ENCODE measurements around the gene CD44. TPM values are rescaled to one million over a fixed set of nuclear protein-coding genes. Genes with fewer than 3 reads are reported as not detected.

The CD44 gene
- total RNA-seq, 1 donor from 2014 or later = 613 TPM

DNA sequence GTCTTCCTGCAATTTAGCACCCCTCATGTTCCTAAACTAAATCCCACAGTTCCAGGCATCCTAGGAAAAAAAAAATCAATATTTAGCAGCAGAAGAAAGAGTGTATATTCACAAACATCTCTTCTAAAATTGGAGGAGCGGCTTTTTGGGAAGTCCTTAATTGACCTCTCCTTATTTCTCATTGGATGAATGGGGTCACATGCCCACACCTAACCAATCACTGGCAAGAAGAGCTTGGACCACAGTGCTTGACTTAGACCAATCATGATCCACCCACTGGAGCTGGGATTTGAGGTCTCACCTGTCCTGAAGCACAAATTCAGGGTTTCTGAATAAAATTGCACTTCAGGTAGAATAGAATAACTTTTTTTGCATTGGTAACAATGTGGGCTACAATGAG is 16.0 kb downstream of the CD44 start:
- DNase-seq (no peak), ATAC-seq (no peak)
- Histone ChIP-seq H3K36me3 (no peaks in the 10 kb centered on the region), H3K4me3 (no peak overlapping the region), H3K9me3 (no peaks in the 10 kb centered on the region), H3K4me1 (peaks cover 97% of the 10 kb centered on the region), H3K27ac (no peak overlapping the region), H3K27me3 (ENCODE audit: low read depth) (no peaks in the 10 kb centered on the region)
- TF ChIP-seq CTCF (IDR thresholded peaks at IDR 0.05) = no peak
- intact Hi-C loops (cut with DNase I) = no loop called here

- ATAC-seq (no peak), DNase-seq (no peak)
- H3K9me3 ChIP-seq = no peaks in the 10 kb centered on the region
- H3K4me3 ChIP-seq = no peak overlapping the region
- H3K36me3 ChIP-seq = no peaks in the 10 kb centered on the region
- no peak overlapping the region for H3K27ac ChIP-seq
- no peak for TF ChIP-seq CTCF (IDR thresholded peaks at IDR 0.05)
- no peaks in the 10 kb centered on the region for H3K27me3 ChIP-seq (ENCODE audit: low read depth)
- peaks cover 97% of the 10 kb centered on the region for H3K4me1 ChIP-seq
- intact Hi-C loops (cut with DNase I) = no loop called here
Observed at GRCh38 chr11:35155677-35156076, 16.7 kb downstream of the CD44 start.

GRCh38 chr11:35157814-35158700 is 19.1 kb downstream of the CD44 start:
- Histone ChIP-seq H3K36me3 (no peaks in the 10 kb centered on the region), H3K9me3 (no peaks in the 10 kb centered on the region), H3K4me1 (peaks cover 97% of the 10 kb centered on the region), H3K4me3 (no peak overlapping the region), H3K27ac (peak overlapping the region; percentile 73), H3K27me3 (ENCODE audit: low read depth) (no peaks in the 10 kb centered on the region)
- DNase-seq = no peak
- ATAC-seq = peak; percentile 44 to 66
- TF ChIP-seq CTCF (IDR thresholded peaks at IDR 0.05) = no peak
- intact Hi-C loops (cut with DNase I) = no loop called here

GRCh38 chr11:35158701-35159510 is 19.9 kb downstream of the CD44 start:
- no peak for TF ChIP-seq CTCF (IDR thresholded peaks at IDR 0.05)
- Histone ChIP-seq H3K4me3 (no peak overlapping the region), H3K27me3 (ENCODE audit: low read depth) (no peaks in the 10 kb centered on the region), H3K9me3 (no peaks in the 10 kb centered on the region), H3K27ac (peak overlapping the region; percentile 73), H3K4me1 (peaks cover 97% of the 10 kb centered on the region), H3K36me3 (no peaks in the 10 kb centered on the region)
- ATAC-seq (peak; percentile 64 to 73), DNase-seq (no peak)
- intact Hi-C loops (cut with DNase I) = no loop called here

- DNase-seq = no peak
- H3K4me3 ChIP-seq = no peak overlapping the region
- H3K36me3 ChIP-seq = no peaks in the 10 kb centered on the region
- H3K27me3 ChIP-seq (ENCODE audit: low read depth) = no peaks in the 10 kb centered on the region
- H3K27ac ChIP-seq = peak overlapping the region; percentile 73
- intact Hi-C loops (cut with DNase I) = no loop called here
- no peak for ATAC-seq
- peaks cover 100% of the 10 kb centered on the region for H3K4me1 ChIP-seq
- H3K9me3 ChIP-seq = no peaks in the 10 kb centered on the region
- TF ChIP-seq CTCF (IDR thresholded peaks at IDR 0.05) = no peak
Observed at GRCh38 chr11:35160246-35160824, 21.4 kb downstream of the CD44 start.
